Measurements from ENCODE around the gene LCP1. TPM values are rescaled to one million over a fixed set of nuclear protein-coding genes. Genes with fewer than 3 reads are reported as not detected.

The LCP1 gene
- polyA plus RNA-seq, 3 donors, result 7.3 to 66.6 (median 42.7) TPM

- 66 to 80% (median 74%) methylated on average over 15 of the region's 15 CpGs for WGBS, 3 donors
- no peak overlapping the region for H3K27ac ChIP-seq (ENCODE audit: low read depth, low read length)
Observed at GRCh38 chr13:46183018-46183946, 1.3 kb upstream of the LCP1 start.

GRCh38 chr13:46182491-46182877 lies 507 bp upstream of the LCP1 start:
- no peak overlapping the region for H3K27ac ChIP-seq (ENCODE audit: low read depth, low read length)
- 44 to 57% (median 57%) methylated on average over 2 of the region's 2 CpGs for WGBS, 3 donors

- WGBS, 3 donors, result 55 to 88% (median 69%) methylated on average over 5 of the region's 5 CpGs
- no peak overlapping the region for H3K27ac ChIP-seq (ENCODE audit: low read depth, low read length)
Observed at GRCh38 chr13:46181377-46181839, 569 bp downstream of the LCP1 start.

GRCh38 chr13:46179969-46180763 lies 1.8 kb downstream of the LCP1 start:
- WGBS, 3 donors, result 40 to 54% (median 44%) methylated on average over 5 of the region's 5 CpGs
- H3K27ac ChIP-seq (ENCODE audit: low read depth, low read length), result no peak overlapping the region

GRCh38 chr13:46179491-46179908 lies 2.5 kb downstream of the LCP1 start:
- no peak overlapping the region for H3K27ac ChIP-seq (ENCODE audit: low read depth, low read length)
- 33 to 66% (median 50%) methylated on average over 3 of the region's 3 CpGs for WGBS, 3 donors

GRCh38 chr13:46178821-46179220 lies 3.2 kb downstream of the LCP1 start:
- H3K27ac ChIP-seq (ENCODE audit: low read depth, low read length), result no peak overlapping the region

GRCh38 chr13:46178143-46178542 lies 3.8 kb downstream of the LCP1 start:
- WGBS, 3 donors, result 36 to 70% (median 50%) methylated on average over 5 of the region's 5 CpGs
- H3K27ac ChIP-seq (ENCODE audit: low read depth, low read length), result no peak overlapping the region

- H3K27ac ChIP-seq (ENCODE audit: low read depth, low read length), result no peak overlapping the region
- WGBS, 3 donors, result 46 to 68% (median 47%) methylated on average over 3 of the region's 3 CpGs
Observed at GRCh38 chr13:46176756-46177155, 5.2 kb downstream of the LCP1 start.

GRCh38 chr13:46173656-46174055 lies 8.3 kb downstream of the LCP1 start:
- 59 to 81% (median 67%) methylated on average over 2 of the region's 2 CpGs for WGBS, 3 donors
- no peak overlapping the region for H3K27ac ChIP-seq (ENCODE audit: low read depth, low read length)

GRCh38 chr13:46172531-46172991 lies 9.4 kb downstream of the LCP1 start:
- H3K27ac ChIP-seq (ENCODE audit: low read depth, low read length), result no peak overlapping the region
- 49 to 76% (median 62%) methylated on average over 6 of the region's 6 CpGs for WGBS, 3 donors

GRCh38 chr13:46171739-46172138 lies 10.2 kb downstream of the LCP1 start:
- WGBS, 3 donors, result 91 to 94% (median 92%) methylated on average over 7 of the region's 7 CpGs
- no peak overlapping the region for H3K27ac ChIP-seq (ENCODE audit: low read depth, low read length)

- WGBS, 3 donors, result 41 to 70% (median 45%) methylated on average over 4 of the region's 4 CpGs
- H3K27ac ChIP-seq (ENCODE audit: low read depth, low read length), result no peak overlapping the region
Observed at GRCh38 chr13:46171217-46171616, 10.8 kb downstream of the LCP1 start.

GRCh38 chr13:46170687-46171086 lies 11.3 kb downstream of the LCP1 start:
- H3K27ac ChIP-seq (ENCODE audit: low read depth, low read length), result no peak overlapping the region
- WGBS, 3 donors, result 18 to 67% (median 25%) methylated on average over 3 of the region's 3 CpGs

- H3K27ac ChIP-seq (ENCODE audit: low read depth, low read length), result no peak overlapping the region
- 64 to 76% (median 66%) methylated on average over 7 of the region's 7 CpGs for WGBS, 3 donors
Observed at GRCh38 chr13:46170268-46170667, 11.7 kb downstream of the LCP1 start.

GRCh38 chr13:46169758-46170157 lies 12.2 kb downstream of the LCP1 start:
- no peak overlapping the region for H3K27ac ChIP-seq (ENCODE audit: low read depth, low read length)
- 81 to 97% (median 88%) methylated on average over 2 of the region's 2 CpGs for WGBS, 3 donors

- no peak overlapping the region for H3K27ac ChIP-seq (ENCODE audit: low read depth, low read length)
- WGBS, 3 donors, result 26 to 39% (median 29%) methylated on average over 1 of the region's 1 CpG
Observed at GRCh38 chr13:46168783-46169182, 13.2 kb downstream of the LCP1 start.

GRCh38 chr13:46168341-46168740 lies 13.6 kb downstream of the LCP1 start:
- WGBS, 3 donors, result 36 to 52% (median 39%) methylated on average over 8 of the region's 8 CpGs
- H3K27ac ChIP-seq (ENCODE audit: low read depth, low read length), result no peak overlapping the region

- WGBS, 3 donors, result 52 to 70% (median 65%) methylated on average over 3 of the region's 3 CpGs
- no peak overlapping the region for H3K27ac ChIP-seq (ENCODE audit: low read depth, low read length)
Observed at GRCh38 chr13:46166947-46167610, 14.9 kb downstream of the LCP1 start.

GRCh38 chr13:46166224-46166584 lies 15.8 kb downstream of the LCP1 start:
- H3K27ac ChIP-seq (ENCODE audit: low read depth, low read length), result no peak overlapping the region
- whole genome bisulfite sequencing, 3 donors, result 68 to 75% (median 74%) methylated on average over 1 of the region's 1 CpG

Data from adipose tissue (tissue), 3 donors.